HG03066 (cell line): Measurements from ENCODE around the gene GPD1L.

Experiments used
- ATAC-seq: cut with Tn5 transposase; IDR thresholded peaks from one replicate; pipeline ENCODE4 v1.9.1; 2021; ENCODE audit warnings: low read depth; ENCODE audit not compliant: unreplicated experiment

Gene GPD1L

DNA sequence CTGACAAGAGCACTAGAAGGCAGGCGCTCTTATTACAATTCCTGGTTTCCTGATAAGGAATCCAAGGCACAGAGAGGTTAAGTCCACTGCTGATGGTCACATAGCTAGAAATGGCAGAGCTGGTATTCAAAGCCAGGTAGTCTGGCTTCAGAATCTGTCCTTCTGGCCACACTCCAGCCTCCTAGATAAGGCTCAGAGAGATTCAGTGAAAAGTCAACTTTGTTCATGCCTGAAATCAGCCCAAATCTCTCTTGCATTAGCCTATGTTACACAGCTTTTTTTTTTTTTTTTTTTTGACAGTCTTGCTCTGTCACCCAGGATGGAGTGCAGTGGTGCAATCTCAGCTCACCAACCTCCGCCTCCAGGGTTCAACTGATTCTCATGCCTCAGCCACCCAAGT lies 110.9 kb downstream of the GPD1L start:
- no peak for ATAC-seq
